Mucosa of rectum (tissue), 2 donors: ENCODE data around the gene RAD50.

Experiments used
- H3K27ac ChIP-seq, 2 donors: one replicate each; pipeline ENCODE4 v1.7.0; 2013; ENCODE audit warnings: inconsistent platforms in 2 of 2, low read depth in 2 of 2, low read length in 2 of 2
- H3K27me3 ChIP-seq, 2 donors: one replicate each; pipeline ENCODE4 v1.7.0; 2013; ENCODE audit warnings: low read length in 2 of 2; ENCODE audit not compliant: control insufficient read depth in 2 of 2, insufficient read depth in 2 of 2
- H3K36me3 ChIP-seq, 2 donors: one replicate each; pipeline ENCODE4 v1.7.0; 2013; ENCODE audit warnings: low read length in 2 of 2; ENCODE audit not compliant: control insufficient read depth in 2 of 2, insufficient read depth in 2 of 2
- H3K4me1 ChIP-seq, 2 donors: one replicate each; pipeline ENCODE4 v1.7.0; 2013; ENCODE audit warnings: low read length in 2 of 2, mild to moderate bottlenecking in 1 of 2; ENCODE audit not compliant: control insufficient read depth in 2 of 2, insufficient read depth in 2 of 2
- H3K4me3 ChIP-seq, 2 donors: one replicate each; pipeline ENCODE4 v1.7.0; 2013; ENCODE audit warnings: low read length in 2 of 2
- H3K9ac ChIP-seq, 2 donors: one replicate each; pipeline ENCODE4 v1.7.0; 2013; ENCODE audit warnings: low read length in 2 of 2, low read depth in 1 of 2, mild to moderate bottlenecking in 1 of 2
- H3K9me3 ChIP-seq, 2 donors: one replicate each; pipeline ENCODE4 v1.7.0; 2013; ENCODE audit warnings: low read length in 2 of 2; ENCODE audit not compliant: control insufficient read depth in 2 of 2
- donor health status: healthy.
- donor health status: Normal muscosa, but diverticular disease.

Gene RAD50

DNA sequence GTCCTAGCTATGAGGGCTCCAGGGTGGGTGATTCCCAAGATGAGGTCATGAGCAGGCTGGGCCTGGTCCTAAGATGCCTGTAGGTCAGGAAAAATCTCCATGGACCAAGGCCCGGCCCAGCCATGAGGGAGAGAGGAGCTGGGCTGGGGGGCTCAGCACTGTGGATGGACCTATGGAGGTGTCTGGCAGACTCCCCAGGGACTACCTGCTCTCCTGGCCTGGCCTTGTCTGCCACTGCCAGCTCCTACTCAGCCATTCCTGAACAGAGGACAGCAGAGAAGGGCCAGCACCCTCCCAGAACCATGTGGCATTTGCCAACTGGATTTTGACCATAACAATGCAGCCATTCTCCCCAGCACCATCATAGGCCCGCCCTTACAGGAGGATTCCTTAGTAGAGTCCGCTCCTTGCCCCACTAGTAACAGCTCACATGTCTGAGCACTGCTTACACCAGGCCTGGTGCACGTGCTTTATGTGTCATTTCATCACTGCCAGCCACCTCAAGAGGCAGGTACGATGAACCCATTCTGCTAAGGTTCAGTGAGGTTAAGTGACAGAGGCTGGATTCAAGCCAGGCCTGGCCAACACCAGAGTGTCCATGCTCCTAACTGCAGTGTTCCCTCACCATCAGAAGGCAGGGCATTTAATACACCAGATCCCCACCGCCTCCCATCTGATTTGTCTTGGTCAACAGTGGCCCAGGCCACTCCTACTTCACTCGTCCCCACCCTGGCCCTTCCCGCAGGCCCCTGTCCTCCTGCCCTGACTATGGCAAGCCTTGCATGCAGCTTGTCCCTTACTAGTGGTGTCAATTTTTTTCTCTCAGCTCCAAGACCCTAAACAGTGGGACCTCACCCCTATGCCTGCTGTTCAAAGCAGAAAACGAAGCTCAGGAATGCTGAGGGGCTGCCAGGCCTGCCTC is 101.9 kb downstream of the RAD50 start:
- H3K36me3 ChIP-seq, result no peaks in the 10 kb centered on the region
- no peak overlapping the region for H3K27ac ChIP-seq
- no peak overlapping the region for H3K9ac ChIP-seq
- peaks cover 0 to 4% of the 10 kb centered on the region in 2 donors for H3K4me1 ChIP-seq
- H3K27me3 ChIP-seq, result peaks cover 11 to 20% of the 10 kb centered on the region in 2 donors
- no peaks in the 10 kb centered on the region for H3K9me3 ChIP-seq
- H3K4me3 ChIP-seq, result no peak overlapping the region

DNA sequence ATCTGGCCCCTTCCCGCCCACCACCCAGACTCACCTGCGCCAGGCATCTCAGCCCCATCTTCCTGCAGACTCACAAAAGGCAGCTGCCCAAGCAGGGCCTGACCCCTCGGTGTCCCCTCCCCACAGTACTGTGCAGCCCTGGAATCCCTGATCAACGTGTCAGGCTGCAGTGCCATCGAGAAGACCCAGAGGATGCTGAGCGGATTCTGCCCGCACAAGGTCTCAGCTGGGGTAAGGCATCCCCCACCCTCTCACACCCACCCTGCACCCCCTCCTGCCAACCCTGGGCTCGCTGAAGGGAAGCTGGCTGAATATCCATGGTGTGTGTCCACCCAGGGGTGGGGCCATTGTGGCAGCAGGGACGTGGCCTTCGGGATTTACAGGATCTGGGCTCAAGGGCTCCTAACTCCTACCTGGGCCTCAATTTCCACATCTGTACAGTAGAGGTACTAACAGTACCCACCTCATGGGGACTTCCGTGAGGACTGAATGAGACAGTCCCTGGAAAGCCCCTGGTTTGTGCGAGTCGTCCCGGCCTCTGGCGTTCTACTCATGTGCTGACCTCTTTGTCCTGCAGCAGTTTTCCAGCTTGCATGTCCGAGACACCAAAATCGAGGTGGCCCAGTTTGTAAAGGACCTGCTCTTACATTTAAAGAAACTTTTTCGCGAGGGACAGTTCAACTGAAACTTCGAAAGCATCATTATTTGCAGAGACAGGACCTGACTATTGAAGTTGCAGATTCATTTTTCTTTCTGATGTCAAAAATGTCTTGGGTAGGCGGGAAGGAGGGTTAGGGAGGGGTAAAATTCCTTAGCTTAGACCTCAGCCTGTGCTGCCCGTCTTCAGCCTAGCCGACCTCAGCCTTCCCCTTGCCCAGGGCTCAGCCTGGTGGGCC is 103.1 kb downstream of the RAD50 start:
- H3K4me3 ChIP-seq, result no peak overlapping the region
- no peaks in the 10 kb centered on the region for H3K36me3 ChIP-seq
- no peaks in the 10 kb centered on the region for H3K9me3 ChIP-seq
- H3K9ac ChIP-seq, result no peak overlapping the region
- H3K27me3 ChIP-seq, result peaks cover 4 to 15% of the 10 kb centered on the region in 2 donors
- H3K4me1 ChIP-seq, result peaks cover 0 to 9% of the 10 kb centered on the region in 2 donors
- H3K27ac ChIP-seq, result no peak overlapping the region

DNA sequence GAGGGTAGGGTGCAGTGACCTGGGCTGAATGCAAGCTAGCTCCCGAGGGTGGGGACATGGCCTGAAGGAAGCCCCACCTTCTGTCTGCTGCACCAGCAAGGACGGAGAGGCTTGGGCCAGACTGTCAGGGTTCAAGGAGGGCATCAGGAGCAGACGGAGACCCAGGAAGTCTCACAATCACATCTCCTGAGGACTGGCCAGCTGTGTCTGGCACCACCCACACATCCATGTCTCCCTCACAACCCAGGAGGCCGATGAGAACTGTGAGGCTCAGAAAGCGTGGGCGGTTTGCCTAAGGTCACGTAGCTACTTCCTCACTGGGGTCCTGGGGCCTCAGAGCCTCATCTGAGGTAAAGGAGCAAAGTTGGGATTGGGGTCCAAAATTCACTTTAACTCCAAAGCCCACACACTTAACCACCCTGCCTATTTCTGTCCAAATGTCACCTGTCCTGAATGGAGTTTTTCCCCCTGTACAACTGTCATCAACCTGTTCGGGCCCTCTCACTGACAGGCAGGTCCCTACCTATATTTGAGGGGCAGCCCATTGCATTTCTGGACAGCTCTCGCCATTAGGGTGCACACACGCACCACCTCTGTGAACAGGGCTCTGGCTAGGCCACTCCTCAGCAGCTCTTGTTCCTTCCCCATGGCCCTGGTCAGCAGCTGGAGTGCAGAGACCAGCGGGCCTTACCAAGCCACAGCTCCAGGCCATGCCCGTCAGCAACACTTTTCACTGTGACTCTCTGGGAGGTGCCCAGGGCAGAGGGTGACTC is 104.6 kb downstream of the RAD50 start:
- H3K4me3 ChIP-seq, result no peak overlapping the region
- H3K27me3 ChIP-seq, result peaks cover 0 to 6% of the 10 kb centered on the region in 2 donors
- H3K9me3 ChIP-seq, result no peaks in the 10 kb centered on the region
- no peak overlapping the region for H3K9ac ChIP-seq
- no peaks in the 10 kb centered on the region for H3K36me3 ChIP-seq
- H3K4me1 ChIP-seq, result peaks cover 0 to 5% of the 10 kb centered on the region in 2 donors
- no peak overlapping the region for H3K27ac ChIP-seq

DNA sequence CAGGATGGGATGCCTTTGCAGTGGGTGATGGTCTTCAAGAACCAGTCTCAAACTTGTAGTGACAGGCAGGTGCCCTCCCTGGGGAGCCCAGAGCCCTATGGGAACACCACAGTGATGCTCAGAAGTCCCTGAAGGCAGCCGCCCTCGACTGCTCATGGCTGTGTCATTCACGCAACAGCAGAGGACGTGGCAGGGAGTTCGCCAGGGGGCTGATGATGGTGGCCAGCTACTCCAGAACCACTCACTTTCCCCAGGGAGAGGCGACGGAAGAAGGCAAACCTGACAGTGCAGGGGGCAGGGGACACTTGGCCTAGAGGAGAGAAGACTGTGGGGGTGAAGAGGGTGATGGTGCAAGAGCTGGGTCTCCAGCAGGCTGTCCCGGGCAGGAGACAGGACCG is 105.2 kb downstream of the RAD50 start:
- H3K27me3 ChIP-seq, result peaks cover 0 to under 1% of the 10 kb centered on the region in 2 donors
- peaks cover 0 to 5% of the 10 kb centered on the region in 2 donors for H3K4me1 ChIP-seq
- no peaks in the 10 kb centered on the region for H3K36me3 ChIP-seq
- no peak overlapping the region for H3K9ac ChIP-seq
- H3K4me3 ChIP-seq, result no peak overlapping the region
- no peaks in the 10 kb centered on the region for H3K9me3 ChIP-seq
- no peak overlapping the region for H3K27ac ChIP-seq

DNA sequence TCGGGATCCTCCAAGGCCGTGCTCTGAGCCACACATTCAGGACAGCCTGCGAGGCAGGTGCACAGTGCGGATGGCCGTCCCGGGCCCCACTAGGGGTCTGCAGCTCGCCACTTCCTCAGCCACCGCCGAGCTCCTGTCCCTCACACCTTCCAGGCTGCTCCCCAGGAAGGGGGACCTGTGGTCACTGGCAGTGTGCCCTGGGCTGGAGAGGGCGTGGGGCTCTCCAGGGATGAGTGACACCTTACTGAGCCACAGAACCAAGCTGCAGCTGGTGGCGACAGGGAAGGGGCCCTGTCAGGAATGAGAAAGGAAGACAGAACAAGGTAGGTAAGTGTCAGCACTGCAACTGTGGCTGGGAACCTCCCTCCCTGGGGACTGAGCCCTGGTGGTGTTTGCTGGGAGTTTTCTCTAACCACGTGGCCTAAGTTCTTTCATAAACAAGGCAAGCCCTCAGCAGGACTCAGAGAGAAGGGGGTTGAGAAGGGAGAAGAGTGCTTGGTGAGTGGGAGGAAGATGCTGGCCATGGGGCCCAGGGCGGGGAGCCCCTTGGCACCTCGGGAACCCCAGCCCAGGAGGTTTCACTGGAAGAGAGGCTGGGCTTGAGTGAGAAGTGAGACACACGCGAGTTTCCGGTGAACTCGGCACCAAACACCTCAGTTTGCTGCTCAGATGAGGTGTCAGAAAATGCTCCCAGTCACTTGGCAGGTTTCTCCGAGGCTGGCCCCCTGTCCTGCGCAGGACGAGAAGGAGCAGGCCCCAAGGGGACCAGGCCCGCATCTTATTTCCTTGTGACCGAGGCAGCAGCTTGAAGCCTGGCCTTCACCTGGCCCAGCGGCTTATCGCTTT is 106.4 kb downstream of the RAD50 start:
- Histone ChIP-seq H3K36me3 (no peaks in the 10 kb centered on the region), H3K9me3 (no peaks in the 10 kb centered on the region), H3K9ac (no peak overlapping the region), H3K27me3 (no peaks in the 10 kb centered on the region), H3K4me3 (no peak overlapping the region), H3K4me1 (peaks cover 0 to 5% of the 10 kb centered on the region in 2 donors), H3K27ac (no peak overlapping the region)

DNA sequence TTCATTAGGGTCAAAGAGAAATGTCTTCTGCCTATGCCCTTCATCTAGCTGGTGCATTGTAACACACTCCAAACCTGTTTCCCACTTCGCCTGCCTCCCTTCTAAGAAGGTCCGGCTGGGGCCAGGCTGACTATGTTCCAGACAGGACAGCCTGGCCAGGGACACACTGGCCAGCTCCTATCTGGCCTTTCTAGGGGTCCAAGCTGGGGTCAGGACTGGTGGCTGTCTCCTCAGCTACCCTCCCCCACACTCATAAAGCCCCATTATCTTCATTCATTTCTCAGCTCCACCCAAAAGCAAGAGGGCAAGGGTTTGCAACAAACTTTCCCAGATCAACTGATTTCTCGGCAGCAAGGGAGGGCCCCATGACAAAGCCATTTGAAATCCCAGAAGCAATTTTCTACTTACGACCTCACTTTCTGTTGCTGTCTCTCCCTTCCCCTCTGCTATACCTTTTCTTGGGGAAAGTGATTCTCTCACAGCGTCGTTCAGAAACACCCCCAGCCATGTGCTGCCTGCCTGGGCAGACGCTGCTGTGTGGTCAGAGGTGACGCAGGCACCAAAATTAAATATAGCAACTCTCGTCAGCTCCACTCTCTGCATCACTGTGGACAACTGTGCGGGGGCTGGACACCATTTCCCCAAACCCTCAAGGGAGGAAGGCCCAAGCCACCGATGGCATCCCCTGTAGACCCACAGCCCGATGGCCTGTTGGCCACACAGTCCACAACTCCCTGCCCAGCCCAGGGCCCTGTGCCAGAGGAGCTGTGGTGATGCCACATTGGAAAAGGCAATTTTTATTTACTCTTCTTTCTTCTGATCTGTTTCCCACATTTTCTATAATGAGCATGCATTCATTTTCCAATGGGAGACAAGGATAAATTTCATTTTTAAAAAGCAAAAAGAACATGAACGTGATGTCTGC is 107.3 kb downstream of the RAD50 start:
- H3K4me1 ChIP-seq, result peaks cover 0 to 5% of the 10 kb centered on the region in 2 donors

DNA sequence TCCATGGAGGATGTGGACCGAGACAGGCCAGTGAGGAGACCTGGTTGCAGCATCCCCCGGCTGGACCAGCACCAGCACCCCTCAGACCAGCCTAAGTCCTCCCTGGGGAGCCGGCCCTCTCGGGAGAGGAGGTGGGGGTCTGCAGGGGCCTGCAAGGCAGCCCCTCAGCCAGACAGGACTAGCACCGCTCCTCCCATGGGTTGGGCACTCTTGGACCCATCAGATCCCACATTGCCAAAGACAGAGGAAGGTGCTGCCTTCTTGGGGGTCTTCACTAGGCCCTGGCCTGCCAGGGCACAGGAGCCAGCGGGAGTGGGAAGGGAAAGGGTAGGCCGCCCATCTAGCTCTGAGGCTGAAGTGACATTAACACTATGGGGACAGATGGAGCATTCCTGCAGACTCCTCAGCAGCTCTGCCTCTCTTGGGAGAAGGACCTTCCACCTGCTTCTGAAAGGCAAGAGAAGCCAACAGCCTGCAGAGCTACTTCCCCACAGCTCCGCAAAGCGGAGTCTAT is 108.0 kb downstream of the RAD50 start:
- no peak overlapping the region for H3K9ac ChIP-seq
- no peaks in the 10 kb centered on the region for H3K36me3 ChIP-seq
- H3K9me3 ChIP-seq, result no peaks in the 10 kb centered on the region
- no peak overlapping the region for H3K27ac ChIP-seq
- no peaks in the 10 kb centered on the region for H3K27me3 ChIP-seq
- peaks cover 0 to 5% of the 10 kb centered on the region in 2 donors for H3K4me1 ChIP-seq
- H3K4me3 ChIP-seq, result no peak overlapping the region

More for the DNA sequence above, 107.3 kb downstream of the RAD50 start:
- H3K9me3 ChIP-seq, result no peaks in the 10 kb centered on the region
- H3K36me3 ChIP-seq, result no peaks in the 10 kb centered on the region
- no peaks in the 10 kb centered on the region for H3K27me3 ChIP-seq
- no peak overlapping the region for H3K9ac ChIP-seq
- no peak overlapping the region for H3K27ac ChIP-seq
- no peak overlapping the region for H3K4me3 ChIP-seq

DNA sequence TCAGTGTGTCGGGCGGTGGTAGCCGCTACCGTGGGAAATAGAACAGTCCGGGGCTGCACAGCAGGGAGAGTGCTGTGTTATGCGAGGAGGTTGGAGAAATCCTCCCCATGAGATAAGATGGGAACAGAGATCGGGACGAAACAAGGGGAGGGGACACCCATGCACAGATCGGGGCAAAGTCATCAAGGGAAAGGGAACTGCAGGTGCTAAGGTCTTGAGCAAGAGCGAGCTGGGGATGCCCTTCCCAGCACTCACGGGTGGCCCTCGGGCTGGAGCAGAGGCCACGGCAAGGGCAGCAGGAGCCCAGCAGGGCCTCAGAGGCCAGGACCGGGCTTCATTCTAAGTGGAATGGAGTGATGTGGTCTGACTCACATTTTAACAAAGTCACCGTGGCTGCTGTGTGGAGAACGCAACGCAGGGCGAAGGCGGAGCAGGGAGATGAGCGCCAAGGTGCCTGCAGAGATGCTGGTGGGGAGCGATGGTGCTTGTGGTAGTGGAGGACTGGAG is 108.8 kb downstream of the RAD50 start:
- Histone ChIP-seq H3K4me1 (peaks cover 0 to 5% of the 10 kb centered on the region in 2 donors), H3K27me3 (no peaks in the 10 kb centered on the region), H3K9me3 (no peaks in the 10 kb centered on the region), H3K27ac (no peak overlapping the region), H3K9ac (no peak overlapping the region), H3K36me3 (no peaks in the 10 kb centered on the region), H3K4me3 (no peak overlapping the region)
